ENCODE measurements around the gene SLC1A3.

SLC1A3 gene

GRCh38 chr5:36600917-36601527, 5.4 kb upstream of the SLC1A3 start:
- DNase-seq, result no peak

DNA sequence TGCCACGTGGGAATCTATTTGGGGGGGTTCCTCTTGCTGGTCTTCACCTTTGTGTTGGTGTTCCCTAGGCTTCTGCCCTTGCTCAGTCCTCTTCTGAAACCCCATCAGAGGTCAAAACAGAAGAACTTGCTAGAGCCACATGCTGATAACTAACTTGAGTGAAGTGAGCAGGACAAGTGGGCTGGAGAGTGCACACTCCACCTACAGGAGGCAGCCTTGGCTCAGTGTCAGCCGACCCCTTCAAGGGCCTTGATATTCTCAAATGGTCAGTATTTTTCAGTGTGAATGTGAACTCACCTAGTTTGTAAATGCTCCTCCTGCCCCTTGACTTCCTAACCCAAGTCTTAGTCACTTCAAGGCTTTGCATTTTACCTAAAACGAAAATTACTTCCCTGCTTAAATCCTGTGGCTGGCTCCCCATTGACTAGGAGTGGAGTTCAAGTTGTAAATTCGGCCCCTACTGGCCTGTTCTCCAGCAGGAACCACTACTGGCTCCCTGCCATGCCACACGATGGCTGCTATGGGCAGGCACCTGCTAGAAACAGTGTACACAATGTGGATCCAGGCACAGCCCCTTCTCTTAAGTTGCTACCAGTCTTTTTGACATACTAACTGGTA, 3.6 kb upstream of the SLC1A3 start:
- no peak for DNase-seq

GRCh38 chr5:36605241-36605640, 1.2 kb upstream of the SLC1A3 start:
- DNase-seq, result no peak

- no peak for DNase-seq
Measured at GRCh38 chr5:36606036-36606427, 374 bp upstream of the SLC1A3 start.

DNA sequence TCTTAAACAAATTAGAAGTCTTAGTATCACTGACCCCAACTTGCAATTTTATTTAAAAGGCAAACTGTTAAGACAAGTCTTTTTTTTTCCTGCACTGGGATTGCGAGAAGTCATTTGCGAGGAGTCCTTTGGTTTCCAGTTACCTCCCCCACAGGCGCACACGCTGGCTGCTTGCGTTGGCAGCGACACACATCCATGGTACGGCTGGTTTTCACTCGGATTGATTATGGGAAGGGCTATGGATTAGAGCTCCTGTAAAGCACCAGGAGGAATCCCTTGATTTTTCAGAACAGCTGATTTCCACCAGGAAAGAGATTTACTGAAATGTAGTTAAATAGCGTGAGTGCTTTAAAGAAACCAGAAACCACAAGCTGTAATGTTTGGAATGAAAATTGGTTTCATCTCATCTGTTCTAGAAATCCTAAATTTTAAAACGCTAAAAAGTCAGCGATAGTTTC, 737 bp downstream of the SLC1A3 start:
- no peak for DNase-seq

DNA sequence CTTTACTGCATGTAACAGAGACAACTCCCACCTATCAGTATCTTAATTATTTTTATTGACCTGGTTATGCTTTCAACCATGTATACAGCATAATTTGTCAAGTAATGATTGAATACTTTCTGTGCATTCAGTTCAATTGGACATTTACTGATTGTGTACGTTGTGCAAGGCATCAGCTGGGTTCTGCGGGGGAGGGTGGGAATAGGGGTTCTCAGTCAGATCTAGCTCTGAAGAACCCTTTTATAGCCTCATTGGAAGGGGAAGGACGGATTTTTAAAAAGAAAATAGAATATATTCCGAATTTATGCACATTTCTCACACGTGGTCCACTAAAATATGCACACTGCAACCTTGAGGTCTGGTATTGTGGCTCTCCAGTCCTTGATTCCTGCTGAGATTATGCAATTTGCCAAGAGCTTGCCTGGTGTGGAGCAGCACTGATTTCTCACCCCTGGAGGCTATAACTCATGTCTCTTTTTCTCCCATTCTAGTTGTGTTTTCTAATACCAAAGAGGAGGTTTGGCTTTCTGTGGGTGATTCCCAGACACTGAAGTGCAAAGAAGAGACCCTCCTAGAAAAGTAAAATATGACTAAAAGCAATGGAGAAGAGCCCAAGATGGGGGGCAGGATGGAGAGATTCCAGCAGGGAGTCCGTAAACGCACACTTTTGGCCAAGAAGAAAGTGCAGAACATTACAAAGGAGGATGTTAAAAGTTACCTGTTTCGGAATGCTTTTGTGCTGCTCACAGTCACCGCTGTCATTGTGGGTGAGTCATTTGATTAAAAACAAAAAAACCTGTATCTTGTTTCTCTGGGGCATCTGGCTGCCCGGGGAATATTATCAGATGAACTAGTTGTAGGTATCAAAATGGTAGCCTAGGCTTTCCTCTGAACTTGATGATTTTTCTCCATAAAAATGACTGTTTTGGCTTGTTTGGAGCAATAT, 1.7 kb downstream of the SLC1A3 start:
- DNase-seq, result no peak

- DNase-seq, result no peak
Measured at GRCh38 chr5:36610621-36611020, 4.2 kb downstream of the SLC1A3 start.

- no peak for DNase-seq
Measured at GRCh38 chr5:36611520-36612274, 5.3 kb downstream of the SLC1A3 start.

- DNase-seq, result no peak
Measured at GRCh38 chr5:36613241-36613640, 6.8 kb downstream of the SLC1A3 start.

- DNase-seq, result no peak
Measured at GRCh38 chr5:36613771-36614656, 7.6 kb downstream of the SLC1A3 start.

DNA sequence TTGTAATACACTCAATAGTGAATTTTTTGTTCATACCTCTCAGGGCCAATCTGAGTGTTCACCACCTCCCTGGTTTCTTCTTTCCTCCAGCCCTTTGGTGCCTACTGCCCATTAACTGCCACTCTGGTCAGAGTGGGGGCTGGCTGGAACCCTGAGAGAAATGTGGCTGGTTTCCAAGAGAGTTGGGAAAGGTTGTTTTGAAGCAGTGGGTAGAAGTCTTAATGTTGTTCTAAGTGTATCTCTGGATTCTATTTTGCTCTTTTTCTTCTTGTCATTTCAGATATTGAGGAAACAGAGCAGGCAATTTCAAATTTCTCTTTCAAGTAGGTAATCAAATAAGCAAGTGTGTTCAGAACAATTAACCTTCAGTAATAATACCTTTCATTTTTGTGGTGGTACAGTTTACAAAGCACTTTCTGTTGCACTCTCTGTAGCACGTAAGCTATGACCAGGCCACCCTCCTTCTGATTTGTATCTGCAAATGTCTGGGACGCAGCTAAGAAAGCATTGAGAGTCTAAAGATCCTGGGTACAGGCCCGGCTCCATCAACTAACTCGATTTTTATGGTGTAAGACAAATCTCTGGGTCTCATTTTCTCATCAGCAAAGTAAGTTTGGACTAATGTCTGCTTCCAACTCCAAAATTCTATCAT, 8.4 kb downstream of the SLC1A3 start:
- DNase-seq, result no peak

DNA sequence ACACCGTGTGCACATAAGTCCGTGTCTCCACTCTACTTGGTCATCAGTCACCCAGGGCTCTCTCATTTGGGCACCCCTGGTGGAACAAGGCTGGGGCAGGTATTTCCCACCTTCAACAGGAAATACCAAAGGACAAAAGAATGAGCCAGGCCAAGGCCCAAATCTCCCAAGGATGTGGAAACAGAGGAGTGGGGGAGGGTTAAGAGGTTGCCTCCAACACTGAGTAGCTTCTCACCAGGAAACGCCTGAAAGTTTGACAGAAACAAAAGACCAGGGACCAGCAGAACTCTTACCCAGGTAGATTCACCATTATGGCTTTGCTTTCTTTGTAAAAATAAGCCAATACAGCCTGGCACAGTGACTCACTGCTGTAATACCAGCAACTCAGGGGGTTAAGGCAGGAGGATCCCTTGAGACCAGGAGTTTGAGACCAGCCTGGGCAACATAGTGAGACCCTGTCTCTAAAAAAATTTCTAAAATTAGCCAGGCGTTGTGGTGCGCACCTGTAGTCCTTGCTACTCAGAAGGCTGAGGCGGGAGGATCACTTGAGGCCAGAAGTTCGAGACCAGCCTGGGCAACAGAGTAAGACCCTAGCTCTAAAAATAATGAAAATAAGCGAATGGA, 12.7 kb downstream of the SLC1A3 start:
- no peak for DNase-seq

DNA sequence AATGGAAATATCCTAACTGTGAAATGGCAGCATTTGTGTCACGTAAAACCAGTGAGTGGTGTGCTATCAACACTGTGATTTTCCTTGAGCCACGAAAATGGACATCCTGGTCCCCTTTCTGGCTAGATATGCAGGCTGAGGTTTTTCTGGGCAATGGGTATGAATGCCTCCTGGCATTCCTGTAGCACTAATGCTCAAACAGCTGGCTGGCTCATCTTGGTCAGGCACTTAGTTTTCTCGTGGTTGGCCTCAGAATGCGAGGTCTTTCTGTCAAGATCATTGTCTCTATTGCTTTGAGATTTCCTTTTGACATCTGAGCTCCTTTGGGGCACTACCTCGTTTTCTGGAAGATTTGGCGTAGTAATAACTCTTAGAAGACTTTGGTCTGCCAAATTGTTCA, 15.6 kb downstream of the SLC1A3 start:
- no peak for DNase-seq

- DNase-seq, result no peak
Measured at GRCh38 chr5:36623832-36624231, 17.4 kb downstream of the SLC1A3 start.

- DNase-seq, result no peak
Measured at GRCh38 chr5:36624277-36624676, 17.9 kb downstream of the SLC1A3 start.

- DNase-seq, result no peak
Measured at GRCh38 chr5:36628695-36629094, 22.3 kb downstream of the SLC1A3 start.

DNA sequence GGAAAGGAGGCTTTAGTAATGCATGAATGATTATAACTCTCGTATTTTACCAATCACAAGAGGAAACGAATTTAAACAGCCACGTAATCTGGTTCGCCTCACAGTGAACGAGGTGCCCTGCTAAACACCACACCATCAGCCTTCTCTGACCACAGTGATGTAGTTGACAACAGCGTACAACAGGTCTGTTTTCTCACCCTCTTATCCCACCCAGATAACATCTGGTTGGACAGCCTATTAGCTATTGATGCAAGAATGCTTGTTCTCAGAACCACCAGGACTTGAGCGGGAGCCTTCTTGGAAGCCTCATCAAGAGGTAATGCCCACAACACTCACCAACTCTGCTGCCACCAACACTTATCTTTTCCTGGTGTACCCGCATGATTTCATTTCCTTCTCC, 23.3 kb downstream of the SLC1A3 start:
- no peak for DNase-seq

GRCh38 chr5:36630201-36631145, 24.1 kb downstream of the SLC1A3 start:
- no peak for DNase-seq

- no peak for DNase-seq
Measured at GRCh38 chr5:36631154-36631553, 24.7 kb downstream of the SLC1A3 start.
